GM12891 (cell line): ENCODE results near the gene ARAP2.

Experiments used
- DNase-seq: peaks from one replicate; pipeline ENCODE4 v3.0.0; 2011; ENCODE audit warnings: low spot score; ENCODE audit not compliant: insufficient read length
- FAIRE-seq: peaks from 2 replicates; lab custom pipeline; 2011; peaks lifted over from hg19 to GRCh38; lab: Jason Lieb, UNC
- PAX5 ChIP-seq: IDR thresholded peaks from 2 replicates; pipeline ENCODE4 v1.6.1; 2011; ENCODE audit warnings: low read length, moderate library complexity, mild to moderate bottlenecking; ENCODE audit not compliant: insufficient read depth, severe bottlenecking
- POLR2A ChIP-seq: IDR thresholded peaks from 2 replicates; pipeline ENCODE4 v1.6.1; 2011; ENCODE audit warnings: low read depth, low read length, control low read depth
- POLR2AphosphoS5 ChIP-seq: IDR thresholded peaks from 2 replicates; pipeline ENCODE4 v1.6.1; 2011; ENCODE audit warnings: low read depth, low read length, control low read depth
- POU2F2 ChIP-seq: IDR thresholded peaks from 2 replicates; pipeline ENCODE4 v1.6.1; 2011; ENCODE audit warnings: low read depth, mild to moderate bottlenecking, control low read depth, low read length, moderate library complexity
- SPI1 ChIP-seq: IDR thresholded peaks from 2 replicates; pipeline ENCODE4 v1.6.1; 2011; ENCODE audit warnings: low read depth, low read length, control low read depth
- TAF1 ChIP-seq: IDR thresholded peaks from 2 replicates; pipeline ENCODE4 v1.6.1; 2011; ENCODE audit warnings: low read depth, low read length, control low read depth

The ARAP2 gene

GRCh38 chr4:36064117-36064516, 180.2 kb downstream of the ARAP2 start:
- TF ChIP-seq TAF1, result no peak
- no peak for TF ChIP-seq PAX5
- TF ChIP-seq POLR2A, result no peak
- no peak for TF ChIP-seq SPI1
- TF ChIP-seq POU2F2, result no peak
- TF ChIP-seq POLR2AphosphoS5, result no peak
- no peak for FAIRE-seq

GRCh38 chr4:36056136-36056535, 188.2 kb downstream of the ARAP2 start:
- DNase-seq (no peak), FAIRE-seq (no peak)
- no peak for TF ChIP-seq POLR2AphosphoS5

More at GRCh38 chr4:36064117-36064516, 180.2 kb downstream of the ARAP2 start:
- DNase-seq, result no peak

GRCh38 chr4:36054694-36055422, 189.5 kb downstream of the ARAP2 start:
- no peak for TF ChIP-seq TAF1
- TF ChIP-seq POLR2AphosphoS5, result no peak
- no peak for TF ChIP-seq SPI1
- no peak for TF ChIP-seq PAX5
- no peak for TF ChIP-seq POLR2A
- no peak for TF ChIP-seq POU2F2
- FAIRE-seq (no peak), DNase-seq (no peak)

- no peak for TF ChIP-seq PAX5
- TF ChIP-seq SPI1, result no peak
- TF ChIP-seq POLR2AphosphoS5, result no peak
- no peak for TF ChIP-seq POU2F2
- no peak for TF ChIP-seq POLR2A
- no peak for TF ChIP-seq TAF1
- FAIRE-seq (no peak), DNase-seq (no peak)
Measured at GRCh38 chr4:36053930-36054329, 190.4 kb downstream of the ARAP2 start.

- no peak for DNase-seq
- no peak for TF ChIP-seq SPI1
- no peak for TF ChIP-seq POU2F2
- no peak for TF ChIP-seq POLR2A
- no peak for TF ChIP-seq PAX5
- no peak for TF ChIP-seq POLR2AphosphoS5
- TF ChIP-seq TAF1, result no peak
- no peak for FAIRE-seq
Measured at GRCh38 chr4:36051634-36052033, 192.7 kb downstream of the ARAP2 start.

GRCh38 chr4:36046026-36046425, 198.3 kb downstream of the ARAP2 start:
- DNase-seq (no peak), FAIRE-seq (no peak)
- TF ChIP-seq POLR2AphosphoS5, result no peak
- no peak for TF ChIP-seq POLR2A
- TF ChIP-seq TAF1, result no peak
- TF ChIP-seq PAX5, result no peak
- TF ChIP-seq POU2F2, result no peak
- TF ChIP-seq SPI1, result no peak

GRCh38 chr4:36043901-36044300, 200.4 kb downstream of the ARAP2 start:
- no peak for DNase-seq
- TF ChIP-seq POLR2AphosphoS5 (no peak), TAF1 (no peak), PAX5 (no peak)
- no peak for FAIRE-seq

- TF ChIP-seq POU2F2, result no peak
- no peak for TF ChIP-seq SPI1
- TF ChIP-seq TAF1, result no peak
- TF ChIP-seq POLR2A, result no peak
- no peak for TF ChIP-seq POLR2AphosphoS5
- TF ChIP-seq PAX5, result no peak
- no peak for DNase-seq
- no peak for FAIRE-seq
Measured at GRCh38 chr4:36043241-36043640, 201.1 kb downstream of the ARAP2 start.

- FAIRE-seq, result no peak
- TF ChIP-seq POU2F2, result no peak
- no peak for TF ChIP-seq SPI1
- TF ChIP-seq POLR2A, result no peak
- TF ChIP-seq TAF1, result no peak
- no peak for TF ChIP-seq POLR2AphosphoS5
- TF ChIP-seq PAX5, result no peak
- DNase-seq, result no peak
Measured at GRCh38 chr4:36042122-36042970, 202.0 kb downstream of the ARAP2 start.

GRCh38 chr4:36041340-36041739, 203.0 kb downstream of the ARAP2 start:
- FAIRE-seq (no peak), DNase-seq (no peak)
- TF ChIP-seq TAF1, result no peak
- TF ChIP-seq PAX5, result no peak
- TF ChIP-seq POLR2AphosphoS5, result no peak
- no peak for TF ChIP-seq POLR2A
- no peak for TF ChIP-seq POU2F2
- TF ChIP-seq SPI1, result no peak
